SK-MEL-5 (cell line): ENCODE data around the gene MCCC1. TPM values are rescaled to one million over a fixed set of nuclear protein-coding genes. Genes with fewer than 3 reads are reported as not detected.
"Not testable (repeated sequence)": the region's sequence is repeated elsewhere in the genome, so short reads cannot be mapped to it uniquely, and the experiment has no call there.

ENCODE experiments used
- DNase-seq: peaks from one replicate; pipeline ENCODE4 v3.0.0-alpha.2; 2016; ENCODE audit warnings: low read depth, low spot score
- in situ Hi-C: cut with HindIII; loops from 2 replicates; pipeline ENCODE4 v1.10.0; 2016; ENCODE audit warnings: low sequenced_read_pairs, high pct_unique_total_duplicates, low pct_unique_long_range_greater_than_20kb
- total RNA-seq: library from RNA; depleted of rRNA; stranded (reverse); fragments of >200 nt; shearing (Covaris generic); gene quantifications from 2 replicates; pipeline ENCODE4 v1.2.3, GENCODE V29; 2014

MCCC1 gene
- total RNA-seq, 1 experiment from 2014 or later: 28.3 TPM

GRCh38 chr3:183022936-183023516, 76.3 kb downstream of the MCCC1 start:
- DNase-seq: peak; percentile 5
- in situ Hi-C loops: no loop called here

DNA sequence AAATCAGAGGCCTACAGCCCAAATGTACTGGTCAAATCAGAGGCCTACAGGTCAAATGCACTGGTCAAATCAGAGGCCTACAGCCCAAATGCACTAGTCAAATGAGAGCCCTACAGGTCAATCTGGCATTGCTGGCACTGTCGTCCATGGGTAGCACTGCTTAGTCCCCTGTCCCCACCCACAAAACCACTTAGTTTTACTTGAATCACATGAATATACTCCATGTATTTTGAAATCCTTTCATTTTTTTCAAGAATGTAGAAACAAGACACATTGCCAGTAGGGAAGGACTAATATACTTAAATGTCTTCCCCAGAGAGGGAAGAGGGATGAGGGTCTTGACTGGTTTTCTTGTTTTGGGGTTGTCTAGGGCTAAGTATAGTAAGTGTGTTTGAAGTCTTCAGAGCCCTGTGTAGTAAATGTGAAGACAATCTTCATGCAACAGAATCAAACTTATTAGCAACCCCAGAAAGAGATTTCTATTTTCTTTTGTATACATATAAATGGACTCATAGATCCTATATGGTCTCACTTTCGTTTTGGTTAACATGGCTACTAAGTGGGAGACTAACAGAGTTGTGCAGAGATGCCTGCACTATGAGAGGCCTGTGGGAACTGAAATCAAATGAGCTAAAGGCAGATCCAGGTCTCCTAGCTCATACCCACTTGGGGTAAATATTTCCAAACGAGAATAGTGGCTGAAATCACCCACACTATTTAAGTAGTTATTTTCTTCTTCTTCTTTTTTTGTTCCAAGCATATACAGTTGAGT, 80.7 kb downstream of the MCCC1 start:
- no peak for DNase-seq
- in situ Hi-C loops: no loop called here

GRCh38 chr3:183015185-183015584, 84.1 kb downstream of the MCCC1 start:
- no peak for DNase-seq
- in situ Hi-C loops: no loop called here

- in situ Hi-C loops: no loop called here
- no peak for DNase-seq
These were observed 85.4 kb downstream of the MCCC1 start for GRCh38 chr3:183013856-183014255.

DNA sequence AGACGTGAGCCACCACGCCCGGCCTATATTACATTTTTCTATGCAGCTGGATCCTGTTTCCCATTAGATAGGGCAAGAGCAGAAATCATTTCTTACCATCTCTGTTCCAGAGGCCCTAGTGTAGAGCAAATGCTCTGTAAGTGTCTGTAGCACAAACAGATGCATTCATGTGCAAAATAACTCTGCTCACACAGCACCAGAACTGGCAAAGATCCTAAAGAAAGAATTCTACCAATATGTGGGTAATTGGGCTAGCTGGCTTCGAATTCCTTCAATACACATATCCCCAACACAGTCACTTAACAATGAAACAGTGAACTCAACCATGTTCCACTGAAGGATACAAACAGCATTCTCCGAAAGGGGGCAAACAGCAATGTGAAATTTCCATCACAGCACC, 86.2 kb downstream of the MCCC1 start:
- in situ Hi-C loops: no loop called here
- no peak for DNase-seq

DNA sequence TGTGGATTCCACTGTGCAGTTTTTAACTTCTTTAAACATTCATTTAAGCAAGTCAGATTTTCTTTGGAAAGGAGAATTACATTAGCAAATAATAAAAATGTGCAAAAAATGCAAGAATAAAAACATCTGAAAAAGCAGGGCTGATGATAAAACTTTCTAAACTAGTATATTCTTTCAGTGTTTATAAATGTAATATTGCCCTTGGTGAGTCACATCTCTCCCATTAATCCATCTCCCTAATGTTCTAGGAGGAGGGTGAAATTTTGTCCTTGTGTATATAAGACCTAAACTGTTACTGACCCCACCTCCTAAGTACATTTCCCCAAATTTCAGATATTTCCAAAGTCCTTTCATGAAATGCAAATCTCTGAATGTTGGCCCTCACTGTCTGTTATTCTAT, 90.5 kb downstream of the MCCC1 start:
- no peak for DNase-seq

DNA sequence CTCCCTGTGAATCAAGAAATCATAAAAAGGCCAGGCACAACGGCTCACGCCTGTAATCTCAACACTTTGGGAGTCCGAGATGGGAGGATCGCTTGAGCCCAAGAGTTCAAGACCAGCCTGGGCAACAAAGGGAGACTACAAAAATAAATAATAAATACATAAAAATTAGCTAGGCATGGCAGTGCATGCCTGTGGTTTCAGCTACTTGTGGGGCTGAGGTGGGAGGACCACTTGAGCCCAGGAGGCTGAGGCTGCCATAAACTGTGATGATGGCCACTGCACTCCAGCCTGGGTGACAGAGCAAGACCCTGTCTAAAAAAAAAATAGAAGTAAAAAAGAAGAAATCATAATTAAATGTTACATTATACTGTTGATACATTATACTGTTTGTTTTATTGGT, 91.0 kb downstream of the MCCC1 start:
- in situ Hi-C loops: no loop called here
- no peak for DNase-seq

More for the DNA sequence above, 90.5 kb downstream of the MCCC1 start:
- in situ Hi-C loops: no loop called here

DNA sequence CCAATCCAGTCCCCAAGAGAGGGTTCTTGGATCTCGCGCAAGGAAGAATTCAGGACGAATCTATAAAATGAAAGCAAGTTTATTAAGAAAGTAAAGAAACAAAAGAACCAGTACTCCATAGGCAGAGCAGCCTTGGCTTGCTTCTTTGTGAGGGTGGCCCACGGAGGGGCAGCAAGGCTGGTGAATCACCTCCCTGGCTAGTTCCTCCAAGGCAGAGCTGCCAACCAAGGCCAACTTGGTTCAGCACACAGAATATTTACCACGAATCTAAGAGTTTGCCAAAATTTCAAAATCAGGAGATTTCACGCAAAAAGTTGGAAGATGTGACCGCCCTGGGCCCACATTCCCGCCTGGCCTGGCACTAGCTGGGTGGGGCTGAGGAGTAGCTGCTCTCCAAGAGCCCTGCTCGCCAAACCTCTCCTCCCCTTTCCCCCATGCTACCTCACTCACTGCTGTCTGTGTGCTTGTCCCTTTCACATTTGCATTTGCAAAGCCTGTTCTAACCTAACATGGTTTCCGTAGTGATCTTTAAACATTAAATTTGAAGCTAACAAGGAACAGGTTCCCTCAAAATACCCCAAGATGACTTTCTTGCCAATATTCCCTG, 92.8 kb downstream of the MCCC1 start:
- no peak for DNase-seq
- in situ Hi-C loops: no loop called here

GRCh38 chr3:182999767-183000166, 99.5 kb downstream of the MCCC1 start:
- in situ Hi-C loops: no loop called here
- no peak for DNase-seq

GRCh38 chr3:182993486-182994201, 105.7 kb downstream of the MCCC1 start:
- in situ Hi-C loops: not testable (repeated sequence)

DNA sequence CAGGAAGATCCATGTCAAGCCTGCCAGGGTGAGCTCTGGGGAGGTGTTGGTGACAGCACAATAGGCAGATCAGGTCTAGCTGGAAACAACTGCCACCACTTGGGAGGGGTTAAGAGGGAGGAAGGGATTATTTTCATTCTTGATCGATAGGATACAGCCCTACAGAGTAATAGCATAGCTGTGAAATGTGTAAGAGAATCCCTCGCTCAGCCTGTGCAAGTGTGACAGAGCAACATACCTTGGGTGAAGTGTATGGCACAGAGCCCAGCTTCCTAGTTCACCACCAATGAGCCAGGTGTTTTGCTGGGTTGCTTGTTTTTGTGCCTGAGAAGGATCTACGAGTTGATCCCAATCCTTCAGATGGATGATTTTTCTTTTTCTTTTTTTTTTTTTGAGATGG, 109.7 kb downstream of the MCCC1 start:
- in situ Hi-C loops: no loop called here
- no peak for DNase-seq

More at GRCh38 chr3:182993486-182994201, 105.7 kb downstream of the MCCC1 start:
- not testable (repeated sequence) for DNase-seq

GRCh38 chr3:182986021-182986420, 113.3 kb downstream of the MCCC1 start:
- DNase-seq: no peak
- in situ Hi-C loops: no loop called here

GRCh38 chr3:182983876-182984275, 115.4 kb downstream of the MCCC1 start:
- peak; percentile 61 for DNase-seq
- in situ Hi-C loops: no loop called here

GRCh38 chr3:182981038-182981380, 118.3 kb downstream of the MCCC1 start:
- no peak for DNase-seq
- in situ Hi-C loops: no loop called here

DNA sequence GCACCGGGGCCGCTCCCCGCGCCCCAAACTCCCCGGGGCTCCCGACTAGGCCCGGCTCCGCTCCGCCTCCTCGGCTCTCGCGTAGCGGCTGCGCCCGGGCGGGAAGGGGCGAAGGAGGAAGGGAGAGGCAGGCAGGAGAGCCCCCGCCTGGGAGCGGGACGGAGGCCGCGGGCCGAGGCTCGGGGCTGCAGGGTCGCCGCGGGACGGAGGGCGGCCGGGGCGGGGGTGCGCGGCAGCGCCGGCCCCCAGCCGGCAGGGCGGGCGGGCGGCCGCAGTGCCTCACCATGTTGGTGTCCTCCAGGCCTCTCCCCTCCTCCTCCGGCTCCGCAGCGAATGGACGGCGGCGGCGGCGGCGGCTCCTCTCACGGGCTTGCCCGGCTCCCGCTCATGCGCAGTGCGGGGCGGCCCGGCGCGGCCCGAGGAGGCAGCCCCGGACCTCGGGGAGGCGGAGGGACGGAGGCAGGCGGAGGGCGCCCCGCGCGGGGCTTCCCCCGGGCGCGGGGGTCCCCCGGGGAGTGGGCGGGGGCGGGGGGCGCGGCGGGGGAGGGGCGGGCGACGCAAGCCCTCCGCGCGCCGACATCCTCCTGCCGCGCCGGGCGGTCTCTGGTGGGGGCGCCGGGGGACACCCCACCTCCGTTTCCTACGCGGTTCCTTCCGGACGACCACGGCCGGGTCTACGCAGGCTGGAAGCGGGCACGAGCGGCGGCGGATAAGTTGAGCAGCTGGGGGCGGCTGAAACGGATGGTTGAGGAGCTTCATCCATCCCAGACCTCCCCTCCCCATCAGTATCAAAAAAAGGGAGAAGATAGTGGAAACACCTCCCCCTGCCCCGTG, 118.9 kb downstream of the MCCC1 start, which contains the start of gene DCUN1D1:
DCUN1D1 (minus strand) TSS at position 335 of the 834 bp plus-strand sequence; CDS start at position 286, 49 bp downstream.
- in situ Hi-C loops: no loop called here
- DNase-seq: peak; percentile 86

DNA sequence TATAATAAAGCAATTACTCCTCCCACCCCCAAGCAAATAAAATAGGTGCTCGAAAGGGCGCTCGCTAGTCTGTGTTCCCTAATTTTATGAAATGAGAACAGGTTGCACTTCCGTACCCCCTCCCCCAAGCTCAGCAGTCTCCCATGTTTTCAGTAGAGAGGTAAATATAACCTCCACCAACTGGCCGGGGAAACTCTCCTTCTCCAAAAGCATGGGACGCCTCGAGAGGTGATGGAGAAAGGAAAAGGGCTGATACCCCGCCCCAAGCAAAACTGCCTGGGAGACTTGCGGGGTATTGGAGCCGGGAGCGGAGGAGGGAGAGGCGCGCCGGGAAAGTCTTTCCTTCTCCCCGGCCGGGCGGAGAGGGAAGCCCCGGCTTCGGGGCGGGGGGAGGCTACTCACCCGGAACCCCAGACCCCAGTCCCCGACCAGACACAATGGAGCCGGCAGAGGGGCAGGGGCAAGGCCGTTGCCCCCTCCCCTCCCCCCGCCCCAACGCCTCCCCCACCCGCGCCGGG, 119.6 kb downstream of the MCCC1 start:
- DNase-seq: peak; percentile 32
- in situ Hi-C loops: no loop called here

- in situ Hi-C loops: no loop called here
- peak; percentile 53 for DNase-seq
These were observed 120.1 kb downstream of the MCCC1 start for GRCh38 chr3:182979103-182979673.
